Subcutaneous abdominal adipose tissue (tissue), 5 donors: ENCODE measurements around the gene ASMT.
"Not testable (repeated sequence)": the region's sequence is repeated elsewhere in the genome, so short reads cannot be mapped to it uniquely, and the experiment has no call there.

Source experiments
- H3K27ac ChIP-seq: one replicate; pipeline ENCODE4 v1.7.0; 2013; ENCODE audit warnings: low read depth, mild to moderate bottlenecking, inconsistent platforms, low read length, moderate library complexity
- H3K27me3 ChIP-seq, 5 donors: one replicate each; pipeline ENCODE4 v1.7.0; 2013; ENCODE audit warnings: low read length in 5 of 5, inconsistent platforms in 1 of 5; ENCODE audit not compliant: control insufficient read depth in 5 of 5, insufficient read depth in 4 of 5
- H3K36me3 ChIP-seq, 5 donors: one replicate each; pipeline ENCODE4 v1.7.0; 2013; ENCODE audit warnings: low read length in 5 of 5; ENCODE audit not compliant: control insufficient read depth in 5 of 5, insufficient read depth in 5 of 5
- H3K4me1 ChIP-seq, 5 donors: one replicate each; pipeline ENCODE4 v1.7.0; 2013; ENCODE audit warnings: low read length in 5 of 5, mild to moderate bottlenecking in 3 of 5, moderate library complexity in 1 of 5; ENCODE audit not compliant: control insufficient read depth in 5 of 5, insufficient read depth in 5 of 5
- H3K4me3 ChIP-seq, 5 donors: one replicate each; pipeline ENCODE4 v1.7.0; 2013; ENCODE audit warnings: low read length in 5 of 5, low read depth in 1 of 5
- H3K9ac ChIP-seq, 5 donors: one replicate each; pipeline ENCODE4 v1.7.0; 2013; ENCODE audit warnings: low read length in 5 of 5, mild to moderate bottlenecking in 4 of 5, moderate library complexity in 3 of 5
- H3K9me3 ChIP-seq, 5 donors: one replicate each; pipeline ENCODE4 v1.7.0; 2013; ENCODE audit warnings: low read length in 5 of 5; ENCODE audit not compliant: control insufficient read depth in 5 of 5
- donor health status: healthy.
- donor health status: healthy.
- donor health status: healthy.
- donor health status: healthy.
- donor health status: healthy.

The ASMT gene

GRCh38 chrX:1649621-1650020 is 34.8 kb downstream of the ASMT start:
- H3K4me1 ChIP-seq = no peaks in the 10 kb centered on the region
- no peak overlapping the region for H3K9ac ChIP-seq
- peaks cover 5 to 17% (median 13%) of the 10 kb centered on the region in 5 donors for H3K9me3 ChIP-seq
- peaks cover 0 to 3% (median 0%) of the 10 kb centered on the region in 5 donors for H3K27me3 ChIP-seq
- H3K36me3 ChIP-seq = no peaks in the 10 kb centered on the region
- H3K4me3 ChIP-seq = no peak overlapping the region
- no peak overlapping the region for H3K27ac ChIP-seq

- H3K27ac ChIP-seq, H3K4me1 ChIP-seq, H3K36me3 ChIP-seq, H3K9me3 ChIP-seq, H3K27me3 ChIP-seq, H3K9ac ChIP-seq, H3K4me3 ChIP-seq: not testable (repeated sequence)
Observed at GRCh38 chrX:1652011-1652811, 37.4 kb downstream of the ASMT start.

- Histone ChIP-seq H3K36me3 (no peaks in the 10 kb centered on the region), H3K27ac (no peak overlapping the region), H3K9me3 (no peaks in the 10 kb centered on the region), H3K4me3 (no peak overlapping the region), H3K9ac (no peak overlapping the region), H3K27me3 (peaks cover 0 to 7% (median 0%) of the 10 kb centered on the region in 5 donors), H3K4me1 (peaks cover 0 to 3% (median 0%) of the 10 kb centered on the region in 5 donors)
Observed at GRCh38 chrX:1656379-1656778, 41.5 kb downstream of the ASMT start.

- Histone ChIP-seq H3K9me3 (no peaks in the 10 kb centered on the region), H3K27ac (no peak overlapping the region), H3K4me1 (peaks cover 0 to 3% (median 0%) of the 10 kb centered on the region in 5 donors), H3K27me3 (peaks cover 0 to 11% (median 3%) of the 10 kb centered on the region in 5 donors), H3K4me3 (peak overlapping the region in 1 of 5 donors; percentile 9), H3K36me3 (no peaks in the 10 kb centered on the region), H3K9ac (no peak overlapping the region)
Observed at GRCh38 chrX:1657367-1658070, 42.7 kb downstream of the ASMT start.

GRCh38 chrX:1658071-1658491 is 43.2 kb downstream of the ASMT start:
- Histone ChIP-seq H3K9me3 (no peaks in the 10 kb centered on the region), H3K27me3 (peaks cover 0 to 11% (median 3%) of the 10 kb centered on the region in 5 donors), H3K4me1 (peaks cover 0 to 3% (median 0%) of the 10 kb centered on the region in 5 donors), H3K4me3 (peak overlapping the region in 1 of 5 donors; percentile 9), H3K27ac (no peak overlapping the region), H3K9ac (no peak overlapping the region), H3K36me3 (no peaks in the 10 kb centered on the region)

- Histone ChIP-seq H3K27ac (no peak overlapping the region), H3K9ac (no peak overlapping the region), H3K4me1 (peaks cover 0 to 3% (median 0%) of the 10 kb centered on the region in 5 donors), H3K36me3 (no peaks in the 10 kb centered on the region), H3K9me3 (no peaks in the 10 kb centered on the region), H3K27me3 (peaks cover 0 to 11% (median 3%) of the 10 kb centered on the region in 5 donors), H3K4me3 (no peak overlapping the region)
Observed at GRCh38 chrX:1659664-1660461, 45.0 kb downstream of the ASMT start.

- Histone ChIP-seq H3K4me3 (peak overlapping the region in 3 of 5 donors; percentile 16 to 39 (median 26)), H3K27me3 (peaks cover 0 to 11% (median 0%) of the 10 kb centered on the region in 5 donors), H3K27ac (no peak overlapping the region), H3K36me3 (no peaks in the 10 kb centered on the region), H3K9ac (no peak overlapping the region), H3K4me1 (peaks cover 0 to 3% (median 0%) of the 10 kb centered on the region in 5 donors), H3K9me3 (peaks cover 0 to 10% (median 4%) of the 10 kb centered on the region in 5 donors)
Observed at GRCh38 chrX:1661048-1661921, 46.4 kb downstream of the ASMT start.

- Histone ChIP-seq H3K27ac (no peak overlapping the region), H3K9ac (no peak overlapping the region), H3K27me3 (peaks cover 0 to 11% (median 0%) of the 10 kb centered on the region in 5 donors), H3K4me3 (peak overlapping the region in 3 of 5 donors; percentile 16 to 39 (median 26)), H3K4me1 (peaks cover 0 to 3% (median 0%) of the 10 kb centered on the region in 5 donors), H3K9me3 (peaks cover 0 to 16% (median 8%) of the 10 kb centered on the region in 5 donors), H3K36me3 (no peaks in the 10 kb centered on the region)
Observed at GRCh38 chrX:1661922-1662221, 47.0 kb downstream of the ASMT start.

GRCh38 chrX:1667566-1667965 is 52.7 kb downstream of the ASMT start:
- Histone ChIP-seq H3K27ac (no peak overlapping the region), H3K9ac (no peak overlapping the region), H3K4me1 (no peaks in the 10 kb centered on the region), H3K27me3 (peaks cover 0 to 3% (median 0%) of the 10 kb centered on the region in 5 donors), H3K9me3 (peaks cover 0 to 18% (median 8%) of the 10 kb centered on the region in 5 donors), H3K4me3 (no peak overlapping the region), H3K36me3 (no peaks in the 10 kb centered on the region)
